ENCODE measurements around the gene NRG4.
A peak's percentile ranks its signal among the peaks of the same experiment; 100 is the strongest.
"Not testable (repeated sequence)": the region's sequence is repeated elsewhere in the genome, so short reads cannot be mapped to it uniquely, and the experiment has no call there.

NRG4 gene

DNA sequence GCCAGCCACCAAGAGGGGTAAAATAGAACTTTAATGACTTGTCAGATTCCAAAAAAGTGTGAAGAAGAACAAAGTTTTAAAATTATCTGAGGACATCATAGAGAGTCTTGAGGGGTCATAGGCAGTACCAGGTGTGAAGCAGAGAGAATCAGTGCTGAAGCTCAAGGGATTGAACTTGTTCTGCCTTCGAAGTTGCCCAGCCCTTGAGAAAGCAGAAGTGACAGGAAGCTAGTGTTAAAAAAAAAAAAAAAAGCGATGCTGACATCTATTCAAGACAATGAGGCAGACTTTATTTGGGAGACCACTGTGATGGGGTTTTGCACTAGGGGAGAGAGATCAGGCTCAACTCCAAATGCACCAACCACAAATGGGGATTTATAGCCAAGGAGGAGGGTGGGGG lies 86.8 kb downstream of the NRG4 start:
- DNase-seq: no peak

DNA sequence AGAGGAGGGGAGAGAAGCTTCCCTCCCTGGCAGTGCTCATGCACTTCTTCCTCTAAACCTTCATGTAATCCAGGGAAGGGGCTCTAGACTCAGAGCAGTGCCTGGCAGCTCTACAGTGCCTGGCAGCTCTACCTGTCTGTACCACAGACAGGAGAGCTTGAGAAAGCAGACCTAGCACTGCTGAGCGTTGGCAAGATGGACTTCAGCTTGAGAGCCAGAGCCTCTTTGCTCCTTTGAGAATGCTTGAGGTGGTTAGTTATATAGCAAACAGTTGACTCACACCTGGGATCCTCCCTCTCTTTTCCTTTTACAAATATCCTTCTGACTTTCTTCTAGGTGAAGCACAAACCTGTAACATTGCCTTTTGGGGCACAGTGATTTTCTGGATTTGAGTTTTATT lies 87.6 kb downstream of the NRG4 start:
- DNase-seq: no peak

DNA sequence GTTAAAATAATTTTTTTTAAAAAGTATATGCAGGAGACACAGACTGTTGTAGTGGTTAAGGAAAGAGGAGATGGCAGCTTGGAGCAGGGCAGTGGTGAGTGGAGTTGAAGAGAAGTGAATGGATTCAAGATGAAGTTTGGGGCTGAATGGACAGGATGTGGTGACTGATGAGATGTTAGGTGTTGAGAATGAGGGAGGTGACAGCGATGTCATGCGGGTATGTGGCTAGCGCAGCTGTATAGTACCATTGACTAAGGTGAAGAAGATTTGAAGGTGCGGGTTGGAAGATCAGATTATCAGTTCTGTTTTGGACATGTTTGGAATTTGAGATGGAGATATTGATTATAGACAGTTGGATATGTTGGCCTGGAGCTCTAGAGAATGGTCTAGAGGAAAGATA lies 88.5 kb downstream of the NRG4 start:
- DNase-seq: no peak

DNA sequence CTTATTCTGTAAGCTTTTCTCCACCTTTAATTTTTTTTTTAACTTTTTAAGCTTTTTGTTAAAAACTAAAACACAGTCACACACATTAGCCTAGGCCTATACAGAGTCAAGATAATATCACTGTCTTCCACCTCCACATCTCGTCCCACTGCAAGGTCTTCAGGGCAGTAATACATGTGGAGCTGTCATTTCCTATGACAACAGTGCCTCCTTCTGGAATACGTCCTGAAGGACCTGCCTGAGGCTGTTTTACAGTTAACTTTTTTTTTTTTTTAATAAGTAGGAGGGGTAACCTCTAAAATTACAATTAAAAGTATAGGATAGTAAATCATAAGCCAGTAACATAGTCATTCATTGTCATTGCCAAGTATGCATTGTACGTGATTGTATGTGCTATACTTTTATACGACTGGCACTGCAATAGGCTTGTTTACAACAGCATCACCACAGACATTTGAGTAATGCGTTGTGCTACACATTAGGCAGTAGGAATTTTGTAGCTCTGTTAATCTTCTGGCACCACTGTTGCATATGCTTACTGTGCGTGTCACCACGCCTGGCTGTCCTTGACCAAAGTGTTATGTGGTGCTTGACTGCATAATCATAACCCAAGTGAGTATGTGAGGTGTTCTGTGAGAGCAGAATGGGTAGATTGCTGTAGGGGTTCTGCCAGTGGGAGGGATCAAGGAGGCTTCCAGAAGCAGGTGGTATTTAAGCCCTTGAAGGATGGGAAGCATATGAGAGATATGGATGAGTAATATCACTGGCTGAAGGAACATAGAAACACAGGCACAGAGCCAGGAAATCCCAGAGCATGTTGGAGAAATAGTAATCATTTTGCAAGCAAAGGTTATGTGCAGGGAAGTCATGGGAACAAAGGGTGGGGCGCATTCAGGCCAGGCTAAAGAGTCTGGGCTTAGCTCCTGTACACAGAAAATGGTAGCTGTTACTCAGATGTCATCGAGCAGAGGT lies 90.2 kb downstream of the NRG4 start:
- DNase-seq: peak; percentile 5 to 29

DNA sequence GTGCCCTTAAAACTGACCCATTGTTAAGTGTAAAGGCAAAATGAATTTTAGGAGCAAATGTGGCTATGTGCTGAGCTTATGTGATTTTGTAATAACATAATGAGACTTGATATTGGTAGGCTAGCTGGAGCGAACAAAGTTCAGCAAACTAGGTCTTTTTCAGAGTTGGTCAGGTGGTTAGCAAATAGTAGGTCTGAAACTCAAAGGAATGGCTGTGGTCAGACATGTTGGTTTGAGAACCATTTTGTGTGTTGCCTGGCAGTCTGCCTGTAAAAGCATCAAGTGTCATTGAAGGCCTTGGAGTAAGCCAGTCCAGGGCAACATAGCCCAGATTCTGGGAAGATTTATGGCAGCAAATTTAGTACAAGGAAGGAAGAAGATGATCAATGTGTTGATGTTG lies 92.1 kb downstream of the NRG4 start:
- DNase-seq: no peak

DNA sequence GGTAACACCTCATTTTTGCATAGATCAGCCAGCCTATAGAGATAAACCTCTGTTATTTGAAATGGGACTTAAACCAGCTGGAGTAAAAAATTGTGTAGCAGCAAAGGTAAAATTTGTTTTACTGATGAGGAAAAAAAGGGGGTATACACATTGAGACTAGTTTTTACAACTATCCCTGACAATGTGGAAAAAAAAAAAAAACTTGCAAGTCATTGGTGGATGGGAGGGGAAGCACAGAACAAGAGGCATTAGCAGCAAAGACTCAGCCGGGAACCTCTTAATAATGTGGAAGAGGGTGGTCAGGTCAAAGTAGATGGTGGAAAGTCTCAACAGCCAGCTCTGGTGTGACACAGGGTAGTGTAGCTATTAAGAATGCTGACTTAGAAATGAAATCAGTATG lies 94.1 kb downstream of the NRG4 start:
- DNase-seq: no peak

DNA sequence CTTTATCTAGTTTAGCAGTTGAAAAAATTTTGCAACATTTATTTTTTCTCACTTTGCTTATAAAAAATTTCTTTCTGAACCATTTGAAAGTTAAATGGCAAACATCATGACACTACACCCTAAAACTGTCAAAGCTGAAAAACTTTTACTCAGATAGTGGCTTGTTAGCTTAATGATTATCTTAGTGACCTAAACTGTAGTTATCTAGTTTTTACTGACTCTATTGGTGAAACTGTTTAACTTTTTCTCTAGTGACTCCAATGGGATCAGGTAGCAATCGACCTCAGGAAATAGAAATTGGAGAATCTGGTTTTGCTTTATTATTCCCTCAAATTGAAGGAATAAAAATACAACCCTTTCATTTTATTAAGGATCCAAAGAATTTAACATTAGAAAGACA lies 95.2 kb downstream of the NRG4 start:
- no peak for DNase-seq

DNA sequence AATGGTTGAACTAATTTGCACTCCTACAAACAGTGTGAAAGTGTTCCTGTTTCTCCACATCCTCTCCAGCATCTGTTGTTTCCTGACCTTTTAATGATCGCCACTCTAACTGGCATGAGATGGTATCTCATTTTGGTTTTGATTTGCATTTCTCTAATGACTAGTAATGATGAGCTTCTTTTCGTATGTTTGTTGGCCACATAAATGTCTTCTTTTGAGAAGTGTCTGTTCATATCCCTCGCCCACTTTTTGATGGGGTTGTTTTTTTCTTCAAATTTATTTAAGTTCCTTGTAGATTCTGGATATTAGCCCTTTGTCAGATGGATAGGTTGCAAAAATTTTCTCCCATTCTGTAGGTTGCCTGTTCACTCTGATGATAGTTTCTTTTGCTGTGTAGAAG lies 101.9 kb downstream of the NRG4 start:
- not testable (repeated sequence) for DNase-seq

DNA sequence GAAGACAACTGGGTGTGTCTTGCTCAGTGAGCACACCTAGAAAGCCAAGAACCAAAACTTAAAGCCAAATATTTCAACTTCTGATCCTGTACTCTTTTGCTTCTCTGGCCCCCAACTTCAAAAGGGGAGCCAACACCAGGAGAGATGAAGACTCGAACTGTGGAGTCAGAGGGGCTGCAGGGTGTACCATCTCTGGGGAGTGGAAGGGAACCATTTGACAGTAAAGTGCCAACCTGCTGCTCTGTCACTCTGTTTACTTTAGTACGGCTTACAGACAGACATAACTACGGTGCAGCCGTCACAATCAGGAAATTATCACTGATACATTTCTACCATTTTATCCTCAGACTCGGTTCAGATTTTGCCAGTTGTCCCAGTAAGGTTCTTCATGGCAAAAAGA lies 107.0 kb downstream of the NRG4 start:
- no peak for DNase-seq

DNA sequence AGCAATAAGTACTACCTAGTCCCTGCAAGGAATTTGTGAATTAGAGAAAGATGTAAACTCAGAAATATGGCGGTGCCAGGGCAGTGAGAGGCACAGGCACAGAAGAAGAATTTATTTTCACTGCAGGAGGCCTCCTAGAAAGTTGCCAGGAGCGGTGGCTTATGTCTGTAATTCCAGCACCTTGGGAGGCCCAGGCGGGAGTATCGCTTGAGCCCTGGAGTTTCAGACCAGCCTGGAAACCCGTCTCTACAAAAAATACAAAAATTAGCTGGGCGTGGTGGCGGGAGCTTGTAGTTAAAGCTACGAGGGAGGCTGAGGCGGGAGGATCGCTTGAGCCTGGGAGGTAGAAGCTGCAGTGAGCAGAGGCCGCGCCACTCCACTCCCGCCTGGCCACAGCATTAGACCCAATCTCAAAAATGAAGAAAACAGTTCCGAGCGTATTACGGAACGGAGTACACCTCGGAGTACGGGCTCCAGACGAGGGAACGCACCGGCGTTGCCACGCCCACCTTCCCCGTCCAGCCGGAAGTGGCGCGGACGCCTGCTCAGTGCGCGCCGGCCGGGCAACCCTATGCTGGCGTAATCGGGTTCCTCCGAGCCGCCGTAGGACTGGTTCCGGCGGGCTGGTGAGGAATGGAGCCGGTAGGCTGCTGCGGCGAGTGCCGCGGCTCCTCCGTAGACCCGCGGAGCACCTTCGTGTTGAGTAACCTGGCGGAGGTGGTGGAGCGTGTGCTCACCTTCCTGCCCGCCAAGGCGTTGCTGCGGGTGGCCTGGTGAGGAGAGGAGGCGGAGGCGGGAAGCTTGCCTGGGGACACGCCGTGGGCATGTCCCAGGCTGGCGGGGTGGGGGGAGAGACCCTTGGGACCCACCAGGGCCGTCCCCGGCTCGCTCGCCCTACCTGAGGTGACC lies 108.6 kb downstream of the NRG4 start, which contains the start of gene FBXO22:
Gene FBXO22 (plus strand): TSS at position 548 of the 909 bp plus-strand sequence. CDS start 86 bp downstream, at position 634.
- DNase-seq: peak; percentile 90 to 95

DNA sequence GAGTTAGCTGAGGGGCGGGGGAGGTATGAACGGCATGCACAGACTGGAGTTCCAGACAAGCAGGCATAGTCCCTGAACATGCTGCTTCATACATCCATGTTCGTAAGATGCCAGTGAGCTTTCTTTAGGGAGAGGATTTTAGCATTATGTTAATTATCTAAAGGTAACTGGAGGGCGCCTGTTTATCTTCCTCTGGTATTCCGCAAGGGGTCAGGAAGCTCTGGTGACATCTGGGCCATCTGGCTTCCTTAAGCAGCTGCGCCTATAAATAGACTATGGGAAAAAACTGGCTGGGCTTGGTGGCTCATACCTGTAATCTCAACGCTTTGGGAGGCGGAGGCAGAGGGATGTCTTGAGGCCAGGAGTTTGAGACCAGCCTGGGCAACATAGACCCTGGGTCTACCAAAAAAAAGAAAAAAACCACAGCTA lies 110.1 kb downstream of the NRG4 start:
- DNase-seq: no peak

DNA sequence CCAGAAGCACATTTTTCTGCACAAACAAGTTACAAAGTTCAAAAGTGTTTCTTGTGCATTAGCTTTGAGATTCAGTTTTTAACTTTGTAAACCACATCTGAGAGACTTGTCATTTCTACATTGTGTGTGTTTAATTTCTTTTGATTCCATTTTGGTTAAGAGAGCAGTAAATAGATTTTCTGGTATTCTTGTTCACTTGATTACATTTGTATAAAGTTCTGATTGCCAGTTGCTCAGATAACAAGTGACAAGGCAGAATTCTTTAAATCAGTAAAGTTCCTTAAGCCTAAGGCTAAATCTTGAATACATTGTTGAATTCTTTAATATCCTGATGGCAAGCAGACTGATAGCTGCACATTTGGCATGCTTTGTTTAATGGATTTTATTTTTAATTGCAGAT lies 111.6 kb downstream of the NRG4 start:
- no peak for DNase-seq

DNA sequence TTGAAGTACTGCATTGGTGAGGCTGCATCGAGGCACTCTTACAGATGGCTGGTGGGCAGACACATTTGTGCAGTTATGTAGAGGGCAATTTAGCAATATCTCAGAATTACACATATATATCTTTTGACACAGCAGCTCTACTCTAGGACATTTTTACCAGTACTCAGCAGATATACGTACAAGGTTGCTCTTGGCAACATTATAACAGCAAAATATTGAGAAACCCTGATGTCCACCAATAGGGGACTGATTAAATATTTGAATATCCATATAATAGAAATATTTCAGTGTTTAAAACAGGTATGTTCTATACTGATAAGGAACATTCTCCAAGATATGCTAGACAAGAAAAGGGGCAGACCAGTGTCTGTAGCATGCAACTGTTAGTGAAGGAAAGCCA lies 116.5 kb downstream of the NRG4 start:
- no peak for DNase-seq

DNA sequence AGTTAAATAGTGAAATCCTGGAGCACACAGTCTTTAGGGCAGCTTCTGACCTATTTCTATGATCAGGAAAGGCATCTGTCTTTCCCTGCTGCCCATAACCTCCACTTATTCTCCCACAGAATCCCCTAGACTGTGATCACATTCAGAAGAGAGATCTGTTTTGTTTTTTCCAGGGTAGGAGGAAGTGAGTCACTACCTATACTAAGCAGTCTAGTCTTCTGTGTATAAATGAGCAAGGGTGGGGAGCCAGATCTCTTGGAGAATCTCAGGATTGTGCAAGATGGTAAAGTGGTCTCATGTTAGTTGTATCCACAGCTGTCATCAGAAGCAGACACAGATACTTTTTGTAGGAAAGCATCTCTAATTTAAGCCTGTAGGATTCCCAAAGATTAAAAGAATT lies 120.3 kb downstream of the NRG4 start:
- DNase-seq: no peak
